Measurements from ENCODE around the gene MRPL12. TPM values are rescaled to one million over a fixed set of nuclear protein-coding genes. Genes with fewer than 3 reads are reported as not detected.
A peak's percentile ranks its signal among the peaks of the same experiment; 100 is the strongest.

The MRPL12 gene
- total RNA-seq, 1 donor from 2014 or later = 13.2 TPM

DNA sequence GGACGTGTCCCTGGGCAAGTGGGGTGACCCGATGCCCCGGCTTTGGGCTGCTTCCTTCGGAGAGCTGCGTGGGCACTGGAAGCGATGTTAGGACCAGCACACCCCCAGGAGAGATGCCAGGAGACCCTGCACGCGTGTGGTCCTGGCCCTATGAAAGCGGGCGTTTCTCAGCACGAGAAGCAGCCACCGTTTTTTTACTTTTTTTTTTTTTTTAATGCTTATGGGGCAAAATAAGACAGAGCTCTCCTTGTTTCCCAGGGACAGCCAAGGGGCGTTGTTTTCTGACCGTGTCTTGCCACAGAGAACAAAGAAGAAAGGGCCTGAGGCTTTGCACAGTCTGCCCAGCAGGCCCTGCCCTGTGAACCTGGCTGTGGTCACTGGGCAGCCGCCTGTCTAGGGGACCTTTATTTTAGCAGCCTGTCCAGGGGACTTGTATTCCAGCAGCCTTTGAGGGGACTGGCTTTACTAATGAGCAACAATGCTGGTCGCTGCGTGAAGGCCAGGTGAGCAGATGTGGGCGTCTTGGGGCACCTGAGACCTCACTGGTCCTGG lies 9.9 kb downstream of the MRPL12 start:
- TF ChIP-seq EZH2 (IDR thresholded peaks at IDR 0.05) (no peak), EZH2phosphoT487 (IDR thresholded peaks at IDR 0.05) (no peak)
- TF ChIP-seq, protein P1, sequence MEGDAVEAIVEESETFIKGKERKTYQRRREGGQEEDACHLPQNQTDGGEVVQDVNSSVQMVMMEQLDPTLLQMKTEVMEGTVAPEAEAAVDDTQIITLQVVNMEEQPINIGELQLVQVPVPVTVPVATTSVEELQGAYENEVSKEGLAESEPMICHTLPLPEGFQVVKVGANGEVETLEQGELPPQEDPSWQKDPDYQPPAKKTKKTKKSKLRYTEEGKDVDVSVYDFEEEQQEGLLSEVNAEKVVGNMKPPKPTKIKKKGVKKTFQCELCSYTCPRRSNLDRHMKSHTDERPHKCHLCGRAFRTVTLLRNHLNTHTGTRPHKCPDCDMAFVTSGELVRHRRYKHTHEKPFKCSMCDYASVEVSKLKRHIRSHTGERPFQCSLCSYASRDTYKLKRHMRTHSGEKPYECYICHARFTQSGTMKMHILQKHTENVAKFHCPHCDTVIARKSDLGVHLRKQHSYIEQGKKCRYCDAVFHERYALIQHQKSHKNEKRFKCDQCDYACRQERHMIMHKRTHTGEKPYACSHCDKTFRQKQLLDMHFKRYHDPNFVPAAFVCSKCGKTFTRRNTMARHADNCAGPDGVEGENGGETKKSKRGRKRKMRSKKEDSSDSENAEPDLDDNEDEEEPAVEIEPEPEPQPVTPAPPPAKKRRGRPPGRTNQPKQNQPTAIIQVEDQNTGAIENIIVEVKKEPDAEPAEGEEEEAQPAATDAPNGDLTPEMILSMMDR (IDR thresholded peaks at IDR 0.05) = no peak
- no peak overlapping the region for H3K27ac ChIP-seq
- Mint-ChIP-seq H3K4me1 (peaks cover 24% of the 10 kb centered on the region), H3K9me3 (no peaks in the 10 kb centered on the region), H3K27me3 (ENCODE audit: insufficient read depth, low read depth) (peaks cover 4% of the 10 kb centered on the region), H3K27ac (no peak overlapping the region), H3K36me3 (peaks cover 2% of the 10 kb centered on the region), H3K4me3 (peak overlapping the region; percentile 94)
- peak overlapping the region; percentile 94 for H3K4me3 ChIP-seq
- peak overlapping the region; percentile 100 for H3K4me2 ChIP-seq
- H3K9ac ChIP-seq = peak overlapping the region; percentile 58
- H3K27me3 ChIP-seq = peaks cover 21% of the 10 kb centered on the region
- no peaks in the 10 kb centered on the region for H3K36me3 ChIP-seq
- peaks cover 12% of the 10 kb centered on the region for H3K79me2 ChIP-seq (ENCODE audit: low read depth)
- no peak for DNase-seq (ENCODE audit: low spot score)
- H3F3A ChIP-seq (ENCODE audit: low read depth) = peaks cover 39% of the 10 kb centered on the region
- peaks cover 23% of the 10 kb centered on the region for H4K20me1 ChIP-seq (ENCODE audit: low read depth)
- H3K9me3 ChIP-seq (ENCODE audit: low read depth) = no peaks in the 10 kb centered on the region
- H3K4me1 ChIP-seq = peaks cover 33% of the 10 kb centered on the region
- H2AFZ ChIP-seq (replicated peaks) = no peak overlapping the region

DNA sequence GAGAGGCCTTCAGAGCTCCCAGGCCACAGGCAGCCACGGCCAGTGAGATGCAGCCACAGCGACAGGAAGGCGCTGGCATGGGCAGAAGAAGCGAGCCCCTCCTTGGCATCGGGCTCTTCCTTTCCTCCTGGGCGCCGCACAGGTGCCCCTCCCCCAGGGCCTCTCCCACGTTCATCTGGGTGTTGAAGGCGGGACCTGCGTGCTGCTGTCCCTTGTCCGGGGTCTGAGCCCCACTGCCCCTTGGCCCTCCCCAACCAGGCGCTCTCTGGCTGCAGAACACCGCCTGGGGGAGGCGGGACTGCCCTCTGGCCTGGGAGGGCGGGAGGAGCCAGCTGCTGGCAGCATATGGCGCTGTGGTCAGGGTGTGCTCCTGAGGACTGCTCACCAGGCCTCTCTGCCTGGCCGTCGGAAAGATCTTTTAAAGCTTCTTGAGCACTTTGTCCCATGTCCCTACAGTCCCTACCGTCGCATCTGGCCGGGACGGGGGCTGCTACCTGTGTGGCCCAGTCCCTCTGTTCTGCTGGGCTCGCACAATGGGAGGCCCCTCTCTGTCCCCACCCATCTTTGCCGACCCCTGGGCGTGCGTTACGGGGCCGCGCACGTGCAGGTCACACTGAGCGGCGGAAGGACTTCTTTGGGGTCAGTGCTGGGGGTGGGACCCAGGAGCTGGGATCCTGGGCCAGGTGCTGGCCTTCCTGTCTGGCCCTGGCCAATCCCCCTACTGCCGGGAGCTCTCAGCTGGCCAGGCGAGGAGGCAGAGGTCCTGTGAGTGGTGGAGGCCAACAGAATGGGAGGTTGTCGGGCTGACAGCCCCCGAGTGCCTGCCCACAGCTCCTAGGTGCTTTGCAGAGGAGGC lies 10.6 kb downstream of the MRPL12 start:
- peaks cover 24% of the 10 kb centered on the region for H3K4me1 Mint-ChIP-seq
- H3K4me3 Mint-ChIP-seq = peak overlapping the region; percentile 94
- Histone ChIP-seq H3K36me3 (no peaks in the 10 kb centered on the region), H4K20me1 (ENCODE audit: low read depth) (peaks cover 23% of the 10 kb centered on the region), H3F3A (ENCODE audit: low read depth) (peaks cover 34% of the 10 kb centered on the region), H3K4me2 (peak overlapping the region; percentile 100), H3K27ac (no peak overlapping the region), H3K9ac (no peak overlapping the region), H3K4me1 (peaks cover 33% of the 10 kb centered on the region), H3K27me3 (peaks cover 21% of the 10 kb centered on the region), H3K79me2 (ENCODE audit: low read depth) (peaks cover 12% of the 10 kb centered on the region), H2AFZ (replicated peaks) (no peak overlapping the region), H3K9me3 (ENCODE audit: low read depth) (no peaks in the 10 kb centered on the region), H3K4me3 (peak overlapping the region; percentile 94)
- peaks cover 2% of the 10 kb centered on the region for H3K36me3 Mint-ChIP-seq
- H3K9me3 Mint-ChIP-seq = no peaks in the 10 kb centered on the region
- peak; percentile 62 for DNase-seq (ENCODE audit: low spot score)
- H3K27ac Mint-ChIP-seq = no peak overlapping the region
- peaks cover 4% of the 10 kb centered on the region for H3K27me3 Mint-ChIP-seq (ENCODE audit: insufficient read depth, low read depth)
- TF ChIP-seq EZH2 (IDR thresholded peaks at IDR 0.05) (no peak), EZH2phosphoT487 (IDR thresholded peaks at IDR 0.05) (no peak)
- TF ChIP-seq, protein P1 (IDR thresholded peaks at IDR 0.05) = no peak

GRCh38 chr17:81714412-81715106 lies 11.4 kb downstream of the MRPL12 start:
- Mint-ChIP-seq H3K27ac (no peak overlapping the region), H3K9me3 (no peaks in the 10 kb centered on the region), H3K4me3 (peak overlapping the region; percentile 64), H3K27me3 (ENCODE audit: insufficient read depth, low read depth) (peaks cover 4% of the 10 kb centered on the region), H3K36me3 (peaks cover 2% of the 10 kb centered on the region), H3K4me1 (peaks cover 24% of the 10 kb centered on the region)
- no peaks in the 10 kb centered on the region for H3K9me3 ChIP-seq (ENCODE audit: low read depth)
- H3K4me2 ChIP-seq = peak overlapping the region; percentile 100
- H2AFZ ChIP-seq (replicated peaks) = no peak overlapping the region
- H3K36me3 ChIP-seq = no peaks in the 10 kb centered on the region
- H3K27ac ChIP-seq = no peak overlapping the region
- H3K9ac ChIP-seq = no peak overlapping the region
- TF ChIP-seq EZH2 (IDR thresholded peaks at IDR 0.05) (no peak), EZH2phosphoT487 (IDR thresholded peaks at IDR 0.05) (no peak)
- TF ChIP-seq, protein P1 (IDR thresholded peaks at IDR 0.05) = no peak
- peaks cover 23% of the 10 kb centered on the region for H4K20me1 ChIP-seq (ENCODE audit: low read depth)
- peaks cover 28% of the 10 kb centered on the region for H3F3A ChIP-seq (ENCODE audit: low read depth)
- H3K4me3 ChIP-seq = no peak overlapping the region
- no peak for DNase-seq (ENCODE audit: low spot score)
- H3K79me2 ChIP-seq (ENCODE audit: low read depth) = peaks cover 12% of the 10 kb centered on the region
- H3K27me3 ChIP-seq = peaks cover 21% of the 10 kb centered on the region
- H3K4me1 ChIP-seq = peaks cover 33% of the 10 kb centered on the region

Measured in neural progenitor cell (in vitro differentiated cells).